NCI-H2081 (cell line): Measurements from ENCODE around the gene TMSB10.
"Not testable (repeated sequence)": the region's sequence is repeated elsewhere in the genome, so short reads cannot be mapped to it uniquely, and the experiment has no call there.

Experiments
- DNase-seq, 2 experiments: peaks; one replicate each; lab custom pipeline; 2025; lab: John Stamatoyannopoulos, UW

Gene TMSB10

GRCh38 chr2:84940088-84940470, 34.6 kb downstream of the TMSB10 start:
- DNase-seq: no peak

DNA sequence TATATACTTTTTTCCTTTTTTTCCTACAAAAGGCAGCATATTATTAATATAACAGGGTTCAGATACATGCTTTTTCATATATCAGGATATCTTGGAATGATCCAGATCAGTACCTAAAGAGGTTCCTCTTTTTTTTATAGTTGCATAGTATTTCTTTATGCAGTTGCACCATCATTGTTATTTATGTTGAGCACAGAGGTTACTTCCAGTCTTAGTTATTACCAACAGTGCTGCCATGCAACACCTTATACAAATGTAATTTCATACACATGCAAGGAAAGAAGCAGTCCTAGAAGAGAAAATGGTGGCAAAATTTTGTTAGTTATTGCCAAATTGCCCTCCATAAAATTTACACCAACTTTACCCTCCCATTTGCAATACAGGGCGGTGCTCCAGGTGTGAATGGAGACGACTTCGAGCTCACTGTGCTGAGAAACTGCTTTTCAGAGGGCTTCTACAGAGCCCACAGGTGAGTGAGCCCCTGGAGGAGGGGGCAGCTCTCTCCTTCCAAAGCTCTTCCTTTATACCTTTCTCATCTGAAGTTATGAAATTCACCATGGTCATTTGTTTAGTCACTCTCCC, 35.5 kb downstream of the TMSB10 start:
- no peak for DNase-seq

DNA sequence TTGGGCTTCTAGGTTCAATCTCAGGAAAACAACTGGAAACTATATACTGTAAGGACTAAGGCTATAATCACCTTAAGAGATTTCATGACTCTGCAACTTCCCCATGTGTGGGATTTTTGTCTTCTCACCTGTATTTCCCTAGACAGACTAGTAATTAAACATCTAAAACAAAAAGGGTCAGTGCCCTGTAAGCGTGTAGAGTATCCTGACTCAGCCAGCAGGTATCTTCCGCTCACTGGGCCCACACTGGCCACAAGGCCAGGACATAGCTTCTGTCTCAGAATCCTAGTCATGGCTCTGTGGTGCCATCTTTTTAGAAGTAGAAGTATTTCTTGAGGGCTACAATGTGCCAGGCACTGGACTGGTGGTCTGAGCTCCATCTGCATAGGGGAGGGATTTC, 36.7 kb downstream of the TMSB10 start:
- no peak for DNase-seq

GRCh38 chr2:84942964-84943421, 37.5 kb downstream of the TMSB10 start:
- no peak for DNase-seq

GRCh38 chr2:84944295-84944909, 38.9 kb downstream of the TMSB10 start:
- DNase-seq: no peak

DNA sequence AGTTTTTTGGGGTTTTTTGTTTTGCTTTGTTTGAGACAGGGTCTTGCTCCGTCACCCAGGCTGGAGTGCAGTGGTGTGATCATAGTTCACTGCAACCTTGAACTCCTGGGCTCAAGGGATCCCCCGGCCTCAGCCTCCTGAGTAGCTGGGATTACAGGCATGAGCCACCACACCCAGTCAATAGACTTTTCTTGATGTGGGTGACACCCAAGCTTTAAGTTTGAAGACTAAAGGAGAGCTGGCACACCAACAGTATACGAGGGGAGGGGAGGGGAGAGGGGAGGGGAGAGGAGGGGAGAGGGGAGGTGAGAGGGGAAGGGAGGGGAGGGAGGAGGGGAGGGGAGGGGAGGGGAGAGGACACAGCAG, 40.4 kb downstream of the TMSB10 start:
- not testable (repeated sequence) for DNase-seq

GRCh38 chr2:84946204-84947009, 41.0 kb downstream of the TMSB10 start:
- no peak for DNase-seq

DNA sequence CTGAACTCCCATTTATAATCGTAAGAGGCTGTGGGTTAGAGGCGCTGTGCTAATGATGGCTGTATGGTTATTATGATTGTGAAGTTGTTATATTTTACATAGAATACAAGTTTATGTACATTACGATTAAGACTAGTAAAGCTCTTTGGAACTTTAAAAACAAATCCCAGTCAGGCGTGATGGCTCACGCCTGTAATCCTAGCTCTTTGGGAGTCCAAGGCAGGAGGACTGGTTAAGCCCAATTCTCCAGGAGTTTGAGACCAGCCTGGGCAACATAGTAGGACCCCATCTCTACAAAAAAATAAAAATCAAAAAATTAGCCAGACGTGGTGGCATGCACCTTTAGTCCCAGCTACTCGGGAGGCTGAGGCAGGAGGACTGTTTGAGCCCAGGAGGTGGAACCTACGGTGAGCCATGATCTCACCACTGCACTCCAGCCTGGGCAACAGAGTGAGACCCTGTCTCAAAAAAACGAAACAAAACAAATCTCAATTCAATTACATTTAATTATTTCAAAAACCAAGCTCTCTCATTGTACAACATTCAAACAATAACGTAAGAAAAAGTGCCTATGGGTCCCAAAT, 41.6 kb downstream of the TMSB10 start:
- DNase-seq: no peak

DNA sequence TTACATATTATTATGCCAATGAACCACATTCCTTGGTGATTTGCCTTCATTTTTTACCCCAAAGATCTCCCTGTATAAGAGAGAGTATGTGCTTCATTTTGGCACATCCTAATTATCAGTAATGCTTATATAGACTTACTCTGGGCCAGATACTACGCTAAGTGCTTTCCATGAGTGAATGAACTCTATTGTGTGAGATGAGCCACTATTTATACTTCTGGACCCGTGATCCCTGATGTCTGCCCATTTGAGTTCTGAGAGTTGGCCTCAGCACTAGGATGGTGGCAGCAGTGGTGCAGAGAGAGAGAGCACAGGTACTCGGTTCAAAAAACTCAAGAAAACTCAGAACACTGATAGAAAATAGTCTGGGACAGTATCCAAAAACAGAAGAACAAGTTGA, 48.1 kb downstream of the TMSB10 start:
- no peak for DNase-seq

GRCh38 chr2:84954329-84954728, 48.9 kb downstream of the TMSB10 start:
- DNase-seq: no peak
